ENCODE data around the gene ACTL7B.
"Not testable (repeated sequence)": the region's sequence is repeated elsewhere in the genome, so short reads cannot be mapped to it uniquely, and the experiment has no call there.

Gene ACTL7B

GRCh38 chr9:108842610-108843295 lies 13.0 kb downstream of the ACTL7B start:
- DNase-seq = no peak

GRCh38 chr9:108839561-108839960 lies 16.2 kb downstream of the ACTL7B start:
- not testable (repeated sequence) for DNase-seq

GRCh38 chr9:108838017-108838416 lies 17.8 kb downstream of the ACTL7B start:
- no peak for DNase-seq

GRCh38 chr9:108837530-108837929 lies 18.3 kb downstream of the ACTL7B start:
- DNase-seq = no peak

- DNase-seq = no peak
Measured at GRCh38 chr9:108836781-108837180, 19.0 kb downstream of the ACTL7B start.

- DNase-seq = no peak
Measured at GRCh38 chr9:108836319-108836718, 19.5 kb downstream of the ACTL7B start.

- peak; percentile 6 for DNase-seq
Measured at GRCh38 chr9:108835831-108836230, 20.0 kb downstream of the ACTL7B start.

- DNase-seq = no peak
Measured at GRCh38 chr9:108834959-108835665, 20.7 kb downstream of the ACTL7B start.

GRCh38 chr9:108832179-108832500 lies 23.6 kb downstream of the ACTL7B start:
- no peak for DNase-seq

GRCh38 chr9:108831496-108832178 lies 24.1 kb downstream of the ACTL7B start:
- DNase-seq = no peak

GRCh38 chr9:108830272-108830671 lies 25.5 kb downstream of the ACTL7B start:
- no peak for DNase-seq

GRCh38 chr9:108823829-108824228 lies 32.0 kb downstream of the ACTL7B start:
- no peak for DNase-seq

- DNase-seq = no peak
Measured at GRCh38 chr9:108816037-108816436, 39.7 kb downstream of the ACTL7B start.

GRCh38 chr9:108815156-108815555 lies 40.6 kb downstream of the ACTL7B start:
- no peak for DNase-seq

GRCh38 chr9:108813951-108814601 lies 41.7 kb downstream of the ACTL7B start:
- DNase-seq = no peak

GRCh38 chr9:108812396-108813025 lies 43.3 kb downstream of the ACTL7B start:
- DNase-seq = no peak

GRCh38 chr9:108811944-108812343 lies 43.8 kb downstream of the ACTL7B start:
- DNase-seq = no peak

- DNase-seq = no peak
Measured at GRCh38 chr9:108809269-108809668, 46.5 kb downstream of the ACTL7B start.
